ENCODE results near the gene ICAM3.

Gene ICAM3

DNA sequence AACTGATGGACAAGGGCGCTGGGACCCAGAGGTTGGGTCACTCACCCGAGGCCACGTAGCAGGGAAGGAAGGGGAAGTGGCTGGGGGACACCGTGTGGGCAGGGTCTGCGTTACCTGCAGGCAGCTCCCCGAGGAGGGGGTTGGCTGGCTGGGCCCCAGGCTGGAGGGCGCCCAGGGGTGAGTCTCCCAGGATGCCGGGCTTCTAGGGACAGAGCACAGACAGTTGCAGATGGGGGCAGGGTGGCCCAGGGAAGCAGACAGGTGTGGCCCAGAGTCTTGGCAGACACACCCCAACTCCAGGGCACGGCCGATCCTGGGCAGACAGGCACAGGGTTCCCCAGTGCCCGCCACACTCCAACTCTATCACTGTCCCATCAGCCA, 18.0 kb downstream of the ICAM3 start:
- 93 to 95% methylated on average over 11 of the region's 11 CpGs for WGBS, 2 experiments
- Histone ChIP-seq H3K9me3 (ENCODE audit: control insufficient read depth, low read length) (no peaks in the 10 kb centered on the region), H3K4me3 (ENCODE audit: insufficient read depth, low read depth, low read length) (no peak overlapping the region), H3K27ac (ENCODE audit: insufficient read depth, low read depth, low read length, poor library complexity, severe bottlenecking) (no peak overlapping the region), H3K36me3 (ENCODE audit: control insufficient read depth, insufficient read depth, low read length) (peaks cover 52% of the 10 kb centered on the region), H3K4me1 (ENCODE audit: control insufficient read depth, insufficient read depth, low read length) (peaks cover under 1% of the 10 kb centered on the region), H3K27me3 (ENCODE audit: control insufficient read depth, insufficient read depth, low read length, poor library complexity, severe bottlenecking) (no peaks in the 10 kb centered on the region)

DNA sequence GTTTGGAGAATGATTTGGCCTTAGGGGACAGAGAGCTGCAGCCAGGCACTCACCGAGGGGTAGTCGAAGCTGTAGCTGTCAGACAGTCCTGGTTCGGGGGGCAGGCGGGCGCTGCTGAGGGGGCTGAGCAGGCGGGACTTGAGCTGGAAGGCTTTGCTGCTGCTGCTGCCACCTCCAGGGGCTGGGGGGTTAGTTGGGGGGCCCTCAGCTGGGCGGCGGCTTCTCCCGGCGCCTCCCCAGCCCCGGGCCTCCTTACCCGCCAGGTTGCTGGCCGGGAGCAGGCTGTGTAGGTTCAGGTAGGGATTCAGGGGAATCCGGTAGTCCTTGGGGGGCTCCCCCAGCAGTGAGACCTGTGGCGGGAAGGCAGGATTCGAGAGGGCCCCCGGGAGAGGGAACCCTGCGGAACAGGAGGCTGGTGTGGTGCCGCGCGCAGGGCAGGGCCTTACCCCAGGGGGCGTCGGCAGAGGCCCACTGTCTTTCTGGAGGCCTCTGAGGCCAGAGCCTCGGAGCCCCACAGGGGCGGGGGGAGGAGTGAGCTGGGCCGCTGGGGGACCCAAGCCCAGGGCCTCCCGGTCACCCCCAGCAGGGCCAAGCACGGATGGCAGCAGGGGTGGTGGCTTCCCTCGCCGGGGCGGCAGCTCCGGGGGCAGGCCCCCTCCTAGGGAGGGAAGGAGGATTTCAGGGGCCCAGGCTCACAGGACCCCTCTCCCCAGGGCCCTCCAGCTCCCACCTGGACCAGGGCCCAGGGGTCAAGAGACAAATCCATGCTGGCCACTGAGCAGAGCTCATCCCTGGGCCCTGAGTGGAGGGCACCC, 18.6 kb downstream of the ICAM3 start:
- no peak overlapping the region for H3K4me3 ChIP-seq (ENCODE audit: insufficient read depth, low read depth, low read length)
- H3K4me1 ChIP-seq (ENCODE audit: control insufficient read depth, insufficient read depth, low read length): peaks cover 6% of the 10 kb centered on the region
- H3K9me3 ChIP-seq (ENCODE audit: control insufficient read depth, low read length): no peaks in the 10 kb centered on the region
- whole genome bisulfite sequencing, 2 experiments: 95% methylated on average over 32 of the region's 32 CpGs
- H3K27me3 ChIP-seq (ENCODE audit: control insufficient read depth, insufficient read depth, low read length, poor library complexity, severe bottlenecking): no peaks in the 10 kb centered on the region
- no peak overlapping the region for H3K27ac ChIP-seq (ENCODE audit: insufficient read depth, low read depth, low read length, poor library complexity, severe bottlenecking)
- peaks cover 50% of the 10 kb centered on the region for H3K36me3 ChIP-seq (ENCODE audit: control insufficient read depth, insufficient read depth, low read length)

DNA sequence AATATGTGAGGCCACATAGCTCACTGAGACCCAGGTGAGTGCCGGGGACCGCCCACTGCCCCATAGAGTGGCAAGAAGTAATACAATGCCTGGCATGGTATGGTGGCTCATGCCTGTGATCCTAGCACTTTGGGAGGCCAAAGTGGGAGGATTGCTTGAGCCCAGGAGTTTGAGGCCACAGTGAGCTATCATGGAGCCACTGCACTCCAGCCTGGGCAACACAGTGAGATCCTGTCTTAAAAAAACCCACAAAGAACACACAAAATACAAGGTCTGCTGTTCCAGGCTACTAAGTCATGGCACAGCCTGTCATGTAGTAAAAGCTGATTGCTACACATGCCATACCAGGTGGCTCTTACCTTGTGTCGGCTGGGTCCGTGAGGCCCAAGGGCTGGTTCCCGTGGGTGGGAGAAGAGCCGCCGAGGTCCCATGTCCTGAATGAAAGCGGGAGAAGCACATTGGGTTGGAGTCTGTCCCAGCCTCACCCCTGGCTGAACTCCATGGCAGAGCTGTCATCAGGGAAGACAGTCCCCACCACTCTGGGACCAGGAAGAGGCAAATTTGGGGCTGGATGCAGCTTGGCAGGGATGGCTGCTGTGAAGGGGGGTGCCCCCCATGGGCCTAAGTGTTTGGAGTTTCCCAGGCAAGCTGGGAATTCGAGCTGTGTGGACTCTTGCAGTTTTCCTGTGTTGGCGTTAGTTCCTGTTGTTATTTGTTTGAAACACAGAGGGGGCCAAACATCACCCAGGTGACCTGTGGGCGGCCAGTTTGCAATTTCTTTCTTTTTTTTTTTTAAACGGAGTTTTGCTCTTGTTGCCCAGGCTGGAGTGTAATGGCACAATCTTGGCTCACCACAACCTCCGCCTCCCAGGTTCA, 20.4 kb downstream of the ICAM3 start:
- H3K27ac ChIP-seq (ENCODE audit: insufficient read depth, low read depth, low read length, poor library complexity, severe bottlenecking): no peak overlapping the region
- no peaks in the 10 kb centered on the region for H3K9me3 ChIP-seq (ENCODE audit: control insufficient read depth, low read length)
- peaks cover 42% of the 10 kb centered on the region for H3K36me3 ChIP-seq (ENCODE audit: control insufficient read depth, insufficient read depth, low read length)
- no peaks in the 10 kb centered on the region for H3K27me3 ChIP-seq (ENCODE audit: control insufficient read depth, insufficient read depth, low read length, poor library complexity, severe bottlenecking)
- H3K4me1 ChIP-seq (ENCODE audit: control insufficient read depth, insufficient read depth, low read length): peaks cover 7% of the 10 kb centered on the region
- 89 to 95% methylated on average over 13 of the region's 13 CpGs for WGBS, 2 experiments
- no peak overlapping the region for H3K4me3 ChIP-seq (ENCODE audit: insufficient read depth, low read depth, low read length)

DNA sequence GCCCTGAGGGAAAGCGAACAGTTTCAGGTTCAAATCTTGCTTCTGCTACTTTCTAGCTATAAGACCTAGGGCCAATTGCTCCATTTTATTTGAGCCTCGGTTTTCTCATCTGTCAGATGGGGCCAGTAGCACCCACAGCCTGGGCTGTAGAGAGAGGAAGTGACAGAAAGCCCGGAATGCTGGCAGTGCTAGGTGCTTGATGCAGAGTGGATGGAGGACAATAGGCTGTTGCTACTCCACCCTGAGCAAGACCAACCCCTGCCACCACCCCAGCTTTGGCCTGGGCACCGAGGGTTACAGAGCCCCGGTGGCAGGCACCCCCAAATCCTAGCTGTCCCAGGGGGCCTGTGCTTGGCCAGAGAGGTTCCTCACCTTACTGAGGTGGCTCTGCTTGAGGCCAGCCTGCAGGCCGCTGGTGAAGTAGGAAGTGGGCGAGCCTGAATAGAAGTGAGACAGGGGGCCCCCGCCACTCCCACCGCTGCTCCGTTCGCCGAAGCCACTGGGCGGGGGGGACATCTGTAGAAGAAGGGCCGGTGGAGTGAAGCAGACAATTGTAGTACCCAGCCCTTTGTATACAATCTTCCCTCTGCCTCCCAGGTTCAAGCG, 21.5 kb downstream of the ICAM3 start:
- no peaks in the 10 kb centered on the region for H3K9me3 ChIP-seq (ENCODE audit: control insufficient read depth, low read length)
- H3K4me1 ChIP-seq (ENCODE audit: control insufficient read depth, insufficient read depth, low read length): peaks cover 7% of the 10 kb centered on the region
- no peak overlapping the region for H3K4me3 ChIP-seq (ENCODE audit: insufficient read depth, low read depth, low read length)
- peaks cover 35% of the 10 kb centered on the region for H3K36me3 ChIP-seq (ENCODE audit: control insufficient read depth, insufficient read depth, low read length)
- 91 to 95% methylated on average over 15 of the region's 15 CpGs for WGBS, 2 experiments
- no peaks in the 10 kb centered on the region for H3K27me3 ChIP-seq (ENCODE audit: control insufficient read depth, insufficient read depth, low read length, poor library complexity, severe bottlenecking)
- no peak overlapping the region for H3K27ac ChIP-seq (ENCODE audit: insufficient read depth, low read depth, low read length, poor library complexity, severe bottlenecking)

DNA sequence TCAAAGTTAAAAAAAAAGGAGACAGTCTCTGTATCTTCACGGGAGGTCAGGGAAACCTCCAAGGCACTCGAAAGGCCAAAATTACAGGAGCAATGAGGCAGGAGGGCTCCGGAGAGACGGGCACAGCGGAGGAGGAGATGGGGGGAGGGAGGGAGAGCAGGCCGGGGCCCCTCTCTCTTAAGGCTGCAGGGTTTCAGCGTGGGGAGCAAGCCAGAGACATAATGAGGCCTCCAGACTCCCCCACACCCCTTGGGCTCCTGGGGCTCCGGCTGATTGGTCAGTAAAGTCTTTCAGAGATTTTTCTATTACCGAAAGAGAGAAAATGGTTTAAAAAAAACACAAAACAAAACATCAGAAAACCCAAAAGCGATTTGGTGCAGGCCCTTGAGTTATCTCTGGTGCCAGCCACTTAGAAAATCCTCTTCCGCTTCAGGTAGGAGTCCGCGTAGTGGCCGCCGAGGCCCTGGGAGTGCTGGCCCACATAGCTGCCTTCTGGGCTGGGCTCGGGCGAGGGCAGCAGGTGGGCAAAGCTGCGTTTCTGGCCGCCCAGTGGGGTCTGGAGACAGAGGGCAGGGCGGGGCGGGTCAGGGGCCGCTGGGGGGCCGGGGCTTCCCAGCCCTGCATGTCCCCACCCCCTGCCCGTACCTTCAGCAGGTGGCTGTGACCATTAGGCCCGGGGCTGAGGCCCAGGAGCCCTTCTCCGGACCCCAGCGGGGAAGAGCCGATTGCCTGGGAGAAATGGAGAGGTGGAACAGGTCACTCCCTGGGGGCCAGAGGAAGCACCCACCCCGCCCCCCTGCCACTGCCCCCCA, 22.2 kb downstream of the ICAM3 start:
- H3K27ac ChIP-seq (ENCODE audit: insufficient read depth, low read depth, low read length, poor library complexity, severe bottlenecking): no peak overlapping the region
- H3K4me1 ChIP-seq (ENCODE audit: control insufficient read depth, insufficient read depth, low read length): peaks cover 7% of the 10 kb centered on the region
- no peak overlapping the region for H3K4me3 ChIP-seq (ENCODE audit: insufficient read depth, low read depth, low read length)
- H3K36me3 ChIP-seq (ENCODE audit: control insufficient read depth, insufficient read depth, low read length): peaks cover 28% of the 10 kb centered on the region
- WGBS, 2 experiments: 93 to 94% methylated on average over 29 of the region's 29 CpGs
- no peaks in the 10 kb centered on the region for H3K9me3 ChIP-seq (ENCODE audit: control insufficient read depth, low read length)
- no peaks in the 10 kb centered on the region for H3K27me3 ChIP-seq (ENCODE audit: control insufficient read depth, insufficient read depth, low read length, poor library complexity, severe bottlenecking)

- Histone ChIP-seq H3K4me3 (ENCODE audit: insufficient read depth, low read depth, low read length) (peak overlapping the region; percentile 93), H3K27ac (ENCODE audit: insufficient read depth, low read depth, low read length, poor library complexity, severe bottlenecking) (peak overlapping the region; percentile 50), H3K4me1 (ENCODE audit: control insufficient read depth, insufficient read depth, low read length) (peaks cover 7% of the 10 kb centered on the region), H3K9me3 (ENCODE audit: control insufficient read depth, low read length) (no peaks in the 10 kb centered on the region), H3K27me3 (ENCODE audit: control insufficient read depth, insufficient read depth, low read length, poor library complexity, severe bottlenecking) (no peaks in the 10 kb centered on the region), H3K36me3 (ENCODE audit: control insufficient read depth, insufficient read depth, low read length) (peaks cover 22% of the 10 kb centered on the region)
- WGBS, 2 experiments: 85 to 86% methylated on average over 19 of the region's 19 CpGs
Measured at GRCh38 chr19:10316229-10317044, 23.0 kb downstream of the ICAM3 start.

DNA sequence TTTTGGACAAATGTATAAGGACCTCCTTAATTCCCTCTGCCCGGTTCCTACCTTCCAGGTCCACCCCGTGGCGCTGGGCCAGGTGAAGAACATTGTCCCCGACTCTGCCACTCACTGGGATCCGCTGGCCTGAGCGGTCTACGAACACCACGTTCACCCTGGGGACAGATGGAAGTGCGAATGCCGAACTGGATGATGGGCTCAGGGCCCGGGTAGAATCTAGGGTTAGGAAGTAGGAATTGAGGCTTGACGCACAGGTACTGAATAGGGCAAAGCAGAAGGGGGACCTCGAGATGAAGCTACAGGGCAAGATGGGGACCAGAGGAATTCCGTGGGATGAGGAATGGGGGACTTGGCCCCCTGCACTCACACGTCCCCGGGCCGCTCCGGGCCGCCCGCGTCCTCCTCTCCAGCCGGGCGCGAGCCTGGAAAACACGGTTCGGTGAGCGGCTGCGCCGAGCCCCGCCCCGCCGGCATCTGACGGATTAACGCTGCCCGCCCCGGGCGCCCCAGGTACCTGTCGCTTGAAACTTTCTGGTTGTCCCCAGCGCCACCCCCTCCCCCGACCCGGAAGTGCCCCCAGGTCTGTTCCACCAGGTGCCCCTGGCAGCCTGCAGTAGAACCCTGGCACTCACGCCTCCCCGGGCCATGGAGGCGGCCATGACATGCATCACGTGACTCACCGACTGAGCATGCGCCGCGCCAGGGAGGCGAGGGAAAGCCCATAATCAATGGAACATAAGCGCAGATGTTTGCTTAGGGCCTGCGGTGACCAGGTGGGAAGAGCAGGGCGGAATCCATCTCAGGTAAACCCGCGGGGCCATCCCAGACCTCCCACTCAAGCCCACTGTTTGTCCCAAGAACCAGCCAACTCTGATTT, 23.8 kb downstream of the ICAM3 start, which contains the start of gene FDX2:
FDX2 (minus strand) TSS at position 681 of the 880 bp plus-strand sequence; CDS start at position 662, 19 bp downstream.
- Histone ChIP-seq H3K36me3 (ENCODE audit: control insufficient read depth, insufficient read depth, low read length) (peaks cover 15% of the 10 kb centered on the region), H3K27me3 (ENCODE audit: control insufficient read depth, insufficient read depth, low read length, poor library complexity, severe bottlenecking) (no peaks in the 10 kb centered on the region), H3K27ac (ENCODE audit: insufficient read depth, low read depth, low read length, poor library complexity, severe bottlenecking) (peak within 1 kb of the TSS; percentile 50), H3K4me1 (ENCODE audit: control insufficient read depth, insufficient read depth, low read length) (peaks cover 7% of the 10 kb centered on the region), H3K9me3 (ENCODE audit: control insufficient read depth, low read length) (no peaks in the 10 kb centered on the region), H3K4me3 (ENCODE audit: insufficient read depth, low read depth, low read length) (peak within 1 kb of the TSS; percentile 93)
- WGBS, 2 experiments: 2% methylated on average over 55 of the region's 55 CpGs

DNA sequence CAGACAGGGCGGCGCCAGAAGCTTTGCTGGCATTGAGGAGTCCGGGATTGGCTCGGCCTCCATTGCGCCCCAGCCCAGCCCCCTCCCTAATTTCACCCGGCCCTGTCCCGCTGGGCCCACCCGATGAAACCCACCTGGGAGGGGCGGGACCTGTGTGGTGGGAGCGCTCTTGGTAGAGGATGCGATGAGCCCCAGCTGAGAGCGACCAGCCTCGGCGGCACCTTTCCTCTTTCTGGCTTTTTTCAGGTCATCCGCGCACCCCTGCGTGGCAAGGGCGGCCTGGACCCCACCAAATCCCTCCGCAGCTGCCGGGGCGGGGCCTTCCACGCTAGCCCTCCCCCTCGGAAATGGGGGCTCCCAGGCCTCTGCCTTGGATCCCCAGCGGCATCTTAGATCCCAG, 30.0 kb downstream of the ICAM3 start, which contains the start of gene ZGLP1:
ZGLP1 (minus strand) TSS at position 393 of the 400 bp plus-strand sequence.
- 94% methylated on average over 24 of the region's 24 CpGs for WGBS, 2 experiments
- H3K4me1 ChIP-seq (ENCODE audit: control insufficient read depth, insufficient read depth, low read length): no peaks in the 10 kb centered on the region
- H3K9me3 ChIP-seq (ENCODE audit: control insufficient read depth, low read length): no peaks in the 10 kb centered on the region
- H3K36me3 ChIP-seq (ENCODE audit: control insufficient read depth, insufficient read depth, low read length): no peaks in the 10 kb centered on the region
- H3K27ac ChIP-seq (ENCODE audit: insufficient read depth, low read depth, low read length, poor library complexity, severe bottlenecking): no peak within 1 kb of the TSS
- H3K27me3 ChIP-seq (ENCODE audit: control insufficient read depth, insufficient read depth, low read length, poor library complexity, severe bottlenecking): no peaks in the 10 kb centered on the region
- H3K4me3 ChIP-seq (ENCODE audit: insufficient read depth, low read depth, low read length): no peak within 1 kb of the TSS
